Measurements from ENCODE around the gene MRPS26. TPM values are rescaled to one million over a fixed set of nuclear protein-coding genes. Genes with fewer than 3 reads are reported as not detected.

MRPS26 gene
- total RNA-seq, 1 experiment from 2014 or later = 84.3 TPM

GRCh38 chr20:3071266-3071609 is 25.4 kb downstream of the MRPS26 start:
- ChIA-PET RAD21 (ENCODE audit: low non-redundant PET in 1 of 2, low total read pairs in 2 of 2, uncharacterized antibody in 2 of 2, unreplicated experiment in 2 of 2) (no interaction called here), POLR2A (no interaction called here), CTCF (no interaction called here)
- Histone ChIP-seq H3K4me1 (ENCODE audit: control insufficient read depth in 1 of 2, insufficient read depth in 2 of 2, low read length in 2 of 2) (peaks cover 16 to 25% of the 10 kb centered on the region in 2 experiments; a peak in 3 of 4 replicates), H3K79me2 (ENCODE audit: insufficient read depth, low read length) (no peaks in the 10 kb centered on the region), H2AFZ (ENCODE audit: low read depth, low read length, poor library complexity, severe bottlenecking) (no peak overlapping the region), H3K9me3 (ENCODE audit: control insufficient read depth in 1 of 2, insufficient read depth in 1 of 2, low read depth in 1 of 2, low read length in 2 of 2) (no peaks in the 10 kb centered on the region), H3K4me2 (ENCODE audit: low read length) (no peak overlapping the region), H3K36me3 (ENCODE audit: control insufficient read depth in 1 of 2, insufficient read depth in 2 of 2, low read length in 2 of 2) (no peaks in the 10 kb centered on the region), H3K9ac (ENCODE audit: low read length) (no peak overlapping the region), H3K27ac (ENCODE audit: low read depth, low read length) (no peak overlapping the region), H3K9me2 (ENCODE audit: insufficient read depth) (no peaks in the 10 kb centered on the region), H3K27me3 (ENCODE audit: insufficient read depth, low read length) (no peaks in the 10 kb centered on the region), H4K20me1 (ENCODE audit: insufficient read depth) (no peaks in the 10 kb centered on the region), H3K4me3 (replicated peaks in 1 of 2; ENCODE audit: low read depth in 1 of 2, low read length in 2 of 2) (no peak overlapping the region)
- intact Hi-C loops (cut with micrococcal nuclease) = no loop called here
- DNase-seq (ENCODE audit: low read depth, low spot score) (no peak), ATAC-seq (no peak)
- no peak for TF ChIP-seq CTCF (IDR thresholded peaks at IDR 0.05 in 2 of 3, conservative IDR thresholded peaks at IDR 0.05 in 1 of 3; ENCODE audit: borderline replicate concordance in 1 of 3, insufficient read depth in 1 of 3, low read depth in 2 of 3, low read length in 2 of 3)
- no peak for TF ChIP-seq TCF7L2 (IDR thresholded peaks at IDR 0.05; ENCODE audit: borderline replicate concordance, extremely low read depth, insufficient read depth, insufficient read length)
- TF ChIP-seq CBX3 (IDR thresholded peaks at IDR 0.05; ENCODE audit: low read depth) = no peak
- no peak for TF ChIP-seq CEBPB (IDR thresholded peaks at IDR 0.05; ENCODE audit: low read depth)
- no peak for TF ChIP-seq ZFX (IDR thresholded peaks at IDR 0.05)
- TF ChIP-seq EGR1 (IDR thresholded peaks at IDR 0.05; ENCODE audit: low read depth) = no peak
- no peak for TF ChIP-seq JUND (IDR thresholded peaks at IDR 0.05)
- no peak for TF ChIP-seq REST (IDR thresholded peaks at IDR 0.05; ENCODE audit: low read depth)
- no peak for TF ChIP-seq EZH2 (IDR thresholded peaks at IDR 0.05)
- no peak for TF ChIP-seq SIN3A (IDR thresholded peaks at IDR 0.05; ENCODE audit: low read depth)
- TF ChIP-seq YY1 (IDR thresholded peaks at IDR 0.05; ENCODE audit: extremely low read depth, insufficient replicate concordance, low read depth, low read length) = no peak
- TF ChIP-seq SRF (IDR thresholded peaks at IDR 0.05; ENCODE audit: low read depth) = no peak
- no peak for TF ChIP-seq POLR2AphosphoS5 (IDR thresholded peaks at IDR 0.05; ENCODE audit: low read depth, low read length)
- BruUV-seq (replicated peaks) = no TSS peak

Measured in HCT116 (cell line).